Aortic smooth muscle cell (primary cell): Measurements from ENCODE around the gene CFAP90. TPM values are rescaled to one million over a fixed set of nuclear protein-coding genes. Genes with fewer than 3 reads are reported as not detected.

ENCODE experiments used
- total RNA-seq: library from RNA; depleted of rRNA; stranded (reverse); fragments of >200 nt; gene quantifications from 2 replicates; pipeline ENCODE4 v1.2.3, GENCODE V29; 2014

CFAP90 gene
- total RNA-seq = not detected in 2 replicates

DNA sequence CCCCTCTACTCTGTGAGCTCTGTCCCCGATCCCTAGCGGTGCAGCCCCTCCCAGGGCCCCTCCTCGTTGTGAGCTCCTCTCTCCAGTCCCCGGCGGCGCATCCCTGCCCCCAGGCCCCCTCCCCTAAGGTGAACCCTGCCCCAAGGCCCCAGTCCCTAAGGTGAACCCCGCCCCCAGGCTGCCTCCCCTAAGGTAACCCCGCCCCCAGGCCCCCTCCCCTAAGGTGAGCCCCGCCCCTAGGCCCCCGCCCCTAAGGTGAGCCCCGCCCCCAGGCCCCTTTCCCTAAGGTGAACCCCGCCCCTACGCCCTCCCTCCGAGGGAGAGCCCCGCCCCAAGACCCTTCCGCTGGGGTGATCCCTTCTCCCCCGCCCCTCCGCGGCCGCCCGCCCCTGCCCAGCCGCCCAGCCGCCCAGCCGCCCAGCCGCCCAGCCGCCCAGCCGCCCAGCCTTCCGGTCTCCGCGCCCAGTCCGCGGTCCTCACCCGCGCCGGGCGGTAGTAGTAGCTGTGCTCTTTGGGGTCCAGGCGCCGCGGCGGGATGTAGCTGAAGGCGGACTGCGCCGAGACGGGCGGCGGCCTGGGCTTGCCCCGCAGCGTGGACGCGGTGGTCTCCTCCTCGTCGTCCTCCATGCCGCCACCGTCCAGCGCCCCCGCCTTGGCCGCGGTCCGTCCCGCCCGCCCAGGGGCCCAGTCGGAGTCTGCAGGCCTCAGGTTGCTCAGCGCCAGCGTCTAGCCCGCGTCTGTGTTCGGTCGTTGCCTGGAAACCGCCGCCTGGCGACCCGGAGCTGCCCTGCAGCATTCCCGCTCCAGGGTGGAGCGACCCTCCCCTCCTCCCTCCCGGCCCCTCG is at the start of gene CFAP90:
Gene CFAP90 (minus strand): TSS at position 739 of the 845 bp plus-strand sequence. CDS start 112 bp downstream, at position 627.

DNA sequence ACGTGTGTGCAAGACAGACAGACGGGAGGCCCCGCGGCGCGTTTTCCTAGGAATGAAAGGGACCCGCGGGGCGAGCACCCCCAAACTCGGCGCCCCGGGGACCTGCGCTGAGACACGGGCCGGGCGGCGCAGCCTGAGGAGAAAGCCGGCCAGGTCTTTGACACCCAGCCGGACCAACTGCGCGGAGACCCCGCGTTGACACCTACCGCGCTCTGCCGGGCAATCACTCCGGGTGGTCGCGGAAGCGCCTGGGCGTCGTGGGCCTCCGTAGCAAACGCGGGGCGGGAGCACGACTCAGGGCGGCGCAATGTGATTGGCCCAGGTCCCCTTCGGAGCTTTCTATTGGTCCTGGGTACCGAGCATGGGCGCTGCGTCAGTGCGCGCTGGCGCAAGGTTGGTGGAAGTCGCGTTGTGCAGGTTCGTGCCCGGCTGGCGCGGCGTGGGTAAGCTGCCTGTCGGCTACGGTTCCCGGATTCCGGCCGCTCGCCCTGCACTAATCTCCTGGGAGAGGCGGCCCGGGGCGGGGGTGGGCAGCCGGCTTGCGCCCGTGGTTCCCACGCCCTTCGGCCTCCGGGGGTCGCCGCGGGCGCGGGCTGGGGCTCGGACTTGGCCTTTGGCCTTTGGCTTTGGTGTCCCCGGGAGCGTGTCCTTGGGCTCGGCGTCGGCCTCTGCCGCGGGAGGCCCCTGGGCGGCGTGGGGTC is 18.0 kb upstream of the CFAP90 start, which contains the start of the genes FASTKD3 and MTRR:
Gene FASTKD3 (minus strand): TSS at position 259 of the 701 bp plus-strand sequence. CDS start 948 bp downstream, outside the sequence.
Gene MTRR (plus strand): TSS at position 376 of the 701 bp plus-strand sequence. CDS start 1,647 bp downstream, outside the sequence.

Other genes starting within 250 kb of the CFAP90 start
- gene FASTKD3, start 17.9 kb upstream of the CFAP90 start, total RNA-seq = 7.0 and 9.0 TPM in 2 replicates
- 24.3 and 26.8 TPM in 2 replicates for gene MTRR, start 18.0 kb upstream of the CFAP90 start, total RNA-seq